Thymus (tissue), 11 donors: ENCODE results near the gene HIP1. TPM values are rescaled to one million over a fixed set of nuclear protein-coding genes. Genes with fewer than 3 reads are reported as not detected.
"Not testable (repeated sequence)": the region's sequence is repeated elsewhere in the genome, so short reads cannot be mapped to it uniquely, and the experiment has no call there.

Source experiments
- DNase-seq, 9 donors: peaks; one replicate each; pipeline ENCODE4 v3.0.0-alpha.2; 2013; ENCODE audit warnings: low spot score in 9 of 9, low read depth in 6 of 9, missing footprints in 1 of 9
- H3K27ac ChIP-seq, 2 donors: one replicate each; pipeline ENCODE4 v1.5.1; 2013; ENCODE audit warnings: control low read depth in 1 of 2, low read depth in 1 of 2, low read length in 1 of 2, mild to moderate bottlenecking in 1 of 2, moderate library complexity in 1 of 2
- H3K27me3 ChIP-seq, 2 donors: one replicate each; pipeline ENCODE4 v1.5.1; 2013; ENCODE audit warnings: low read length in 1 of 2; ENCODE audit not compliant: control insufficient read depth in 2 of 2, insufficient read depth in 1 of 2
- H3K36me3 ChIP-seq, 2 donors: one replicate each; pipeline ENCODE4 v1.5.1; 2013; ENCODE audit warnings: low read length in 1 of 2, mild to moderate bottlenecking in 1 of 2, moderate library complexity in 1 of 2; ENCODE audit not compliant: control insufficient read depth in 2 of 2, insufficient read depth in 2 of 2
- H3K4me1 ChIP-seq, 2 donors: one replicate each; pipeline ENCODE4 v1.5.1; 2013; ENCODE audit warnings: low read length in 2 of 2; ENCODE audit not compliant: control insufficient read depth in 2 of 2, insufficient read depth in 2 of 2
- H3K4me3 ChIP-seq, 2 donors: one replicate each; pipeline ENCODE4 v1.5.1; 2013; ENCODE audit warnings: low read length in 2 of 2, control low read depth in 1 of 2, mild to moderate bottlenecking in 1 of 2
- H3K9me3 ChIP-seq, 2 donors: one replicate each; pipeline ENCODE4 v1.5.1; 2013; ENCODE audit warnings: low read length in 1 of 2, mild to moderate bottlenecking in 1 of 2; ENCODE audit not compliant: control insufficient read depth in 2 of 2, insufficient read depth in 1 of 2
- WGBS: extraction: QIAGEN DNeasy Blood & Tissue Kit; methylation state at CpG from one replicate; pipeline ENCODE4 v1.1.7; 2013; 5-methylcytosine and 5-hydroxymethylcytosine counted together
- polyA plus RNA-seq: library from polyadenylated mRNA; stranded (reverse); fragments of 200-250 nt; gene quantifications from one replicate; pipeline ENCODE4 v1.2.3, GENCODE V29; 2013
- total RNA-seq: library from RNA; stranded (reverse); fragments of 120-200 nt; gene quantifications from one replicate; pipeline ENCODE4 v1.2.4, GENCODE V29; 2013
- donor health status: healthy.

The HIP1 gene
- total and polyA plus RNA-seq, 2 donors = 3.3 to 3.5 TPM

DNA sequence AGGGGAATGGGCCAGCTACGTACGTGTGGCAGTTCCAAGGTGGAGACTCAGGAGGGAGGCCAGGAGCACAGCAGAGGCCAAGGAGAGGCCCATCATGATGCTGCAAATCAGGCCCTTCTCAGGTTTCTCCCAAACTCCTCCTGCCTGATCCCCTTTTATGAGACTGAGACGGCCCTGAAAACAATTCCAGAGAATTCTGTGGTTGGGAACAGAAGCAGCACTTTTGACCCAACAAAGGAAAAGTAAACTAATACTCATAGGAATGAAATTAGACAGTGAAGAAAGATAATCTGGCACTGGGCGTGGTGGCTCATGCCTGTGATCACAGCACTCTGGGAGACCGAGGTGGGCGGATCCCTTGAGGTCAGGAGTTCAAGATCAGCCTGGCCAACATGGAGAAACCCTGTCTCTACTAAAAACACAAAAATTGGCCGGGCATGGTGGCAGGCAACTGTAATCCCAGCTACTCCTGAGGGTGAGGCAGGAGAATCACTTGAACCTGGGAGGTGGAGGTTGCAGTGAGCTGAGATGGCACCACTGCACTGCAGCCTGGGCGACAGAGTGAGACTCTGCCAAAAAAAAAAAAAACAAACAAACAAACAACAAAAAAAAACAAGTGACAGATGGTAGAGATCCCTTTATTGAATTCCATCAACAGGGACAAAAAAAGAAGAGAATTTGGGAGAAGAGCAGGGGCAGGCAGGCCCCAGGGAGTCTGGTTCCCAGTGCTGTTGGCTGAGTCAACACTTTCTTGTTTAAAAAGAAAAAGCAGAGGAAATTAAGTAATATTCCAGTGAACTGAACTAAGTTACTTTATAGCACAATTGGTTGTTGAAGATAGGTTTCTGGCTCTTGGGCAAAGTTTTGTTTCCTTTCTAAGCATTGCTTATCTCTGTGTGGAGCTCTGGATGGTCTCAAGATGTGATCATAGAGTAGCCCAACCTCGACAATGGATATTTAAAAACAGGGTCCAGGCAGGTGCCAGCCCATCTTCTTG lies 33.6 kb upstream of the HIP1 start, which contains the start of gene CCL26:
CCL26 (minus strand) TSS at position 131 of the 997 bp plus-strand sequence; CDS start at position 96, 35 bp downstream.
- Histone ChIP-seq H3K9me3 (no peaks in the 10 kb centered on the region), H3K4me1 (no peaks in the 10 kb centered on the region), H3K36me3 (no peaks in the 10 kb centered on the region), H3K27me3 (no peaks in the 10 kb centered on the region), H3K4me3 (no peak within 1 kb of the TSS), H3K27ac (no peak within 1 kb of the TSS)
- 84% methylated on average over 9 of the region's 9 CpGs for WGBS
- no peak for DNase-seq

DNA sequence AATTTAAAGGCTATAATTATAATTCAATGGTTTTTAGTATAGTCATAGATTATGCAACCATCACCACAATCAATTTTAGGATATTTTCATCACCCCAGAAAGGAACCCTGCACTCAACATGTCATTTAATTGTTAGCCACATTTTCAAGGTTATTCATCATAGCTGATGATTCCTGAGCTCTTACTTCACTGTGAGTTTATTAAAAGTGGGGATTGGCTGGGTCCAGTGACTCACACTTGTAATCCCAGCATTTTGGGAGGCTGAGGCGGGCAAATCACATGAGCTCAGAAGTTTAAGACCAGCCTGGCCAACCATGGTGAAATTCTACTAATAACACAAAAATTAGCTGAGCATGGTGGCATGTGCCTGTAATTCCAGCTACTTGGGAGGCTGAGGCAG lies 32.5 kb upstream of the HIP1 start:
- no peaks in the 10 kb centered on the region for H3K36me3 ChIP-seq
- H3K9me3 ChIP-seq = no peaks in the 10 kb centered on the region
- WGBS = 97% methylated on average over 1 of the region's 1 CpG
- no peak overlapping the region for H3K4me3 ChIP-seq
- no peaks in the 10 kb centered on the region for H3K27me3 ChIP-seq
- DNase-seq = no peak
- H3K27ac ChIP-seq = no peak overlapping the region
- H3K4me1 ChIP-seq = no peaks in the 10 kb centered on the region

DNA sequence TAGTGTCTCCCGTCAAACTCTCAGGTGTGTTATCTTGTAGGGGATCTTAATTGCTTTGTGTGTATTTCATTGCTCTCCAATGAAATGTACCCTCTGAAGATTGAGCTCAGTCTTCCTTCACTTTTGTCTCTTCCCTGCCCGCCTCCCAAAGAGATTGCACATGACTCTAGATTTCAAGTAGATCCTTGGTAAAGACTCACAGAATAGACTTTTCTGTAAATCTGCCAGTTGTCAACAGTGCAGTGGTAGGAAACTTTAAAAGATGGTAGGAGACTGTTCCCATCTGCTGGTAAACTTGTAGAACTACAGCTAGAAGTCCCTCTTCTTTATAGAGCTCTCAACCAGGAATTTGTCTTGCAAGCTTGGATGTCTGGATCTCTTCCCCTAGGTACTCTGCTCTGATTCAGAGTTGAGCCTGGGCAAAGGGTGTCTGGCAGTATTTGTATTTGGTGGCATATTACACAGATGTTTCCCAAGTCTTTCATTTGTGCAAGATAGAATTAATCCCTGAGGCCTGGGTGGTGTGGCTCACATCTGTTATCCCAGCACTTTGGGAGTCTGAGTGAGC lies 23.7 kb upstream of the HIP1 start:
- H3K27me3 ChIP-seq = no peaks in the 10 kb centered on the region
- H3K27ac ChIP-seq = no peak overlapping the region
- no peaks in the 10 kb centered on the region for H3K9me3 ChIP-seq
- 17% methylated on average over 2 of the region's 2 CpGs for WGBS
- no peaks in the 10 kb centered on the region for H3K36me3 ChIP-seq
- H3K4me1 ChIP-seq = no peaks in the 10 kb centered on the region
- H3K4me3 ChIP-seq = no peak overlapping the region
- DNase-seq = peak in 5 of 9 donors; percentile 11 to 44 (median 28)

DNA sequence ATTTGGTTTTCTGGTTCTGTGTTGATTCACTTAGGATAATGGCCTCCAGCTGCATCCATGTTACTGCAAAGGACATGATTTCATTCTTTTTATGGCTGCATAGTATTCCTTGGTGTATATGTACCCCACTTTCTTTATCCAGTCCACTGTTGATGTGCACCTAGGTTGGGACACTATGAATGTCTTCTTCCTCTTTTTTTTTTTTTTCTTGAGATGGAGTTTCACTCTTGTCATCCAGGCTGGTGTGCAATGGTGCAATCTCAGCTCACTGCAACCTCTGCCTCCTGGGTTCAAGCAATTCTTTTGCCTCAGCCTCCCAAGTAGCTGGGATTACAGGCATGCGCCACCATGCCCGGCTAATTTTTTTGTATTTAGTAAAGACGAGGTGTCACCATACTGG lies 23.1 kb upstream of the HIP1 start:
- not testable (repeated sequence) for H3K9me3 ChIP-seq, H3K27ac ChIP-seq, H3K4me1 ChIP-seq, H3K36me3 ChIP-seq, H3K27me3 ChIP-seq, DNase-seq, H3K4me3 ChIP-seq
- 97% methylated on average over 3 of the region's 3 CpGs for WGBS

DNA sequence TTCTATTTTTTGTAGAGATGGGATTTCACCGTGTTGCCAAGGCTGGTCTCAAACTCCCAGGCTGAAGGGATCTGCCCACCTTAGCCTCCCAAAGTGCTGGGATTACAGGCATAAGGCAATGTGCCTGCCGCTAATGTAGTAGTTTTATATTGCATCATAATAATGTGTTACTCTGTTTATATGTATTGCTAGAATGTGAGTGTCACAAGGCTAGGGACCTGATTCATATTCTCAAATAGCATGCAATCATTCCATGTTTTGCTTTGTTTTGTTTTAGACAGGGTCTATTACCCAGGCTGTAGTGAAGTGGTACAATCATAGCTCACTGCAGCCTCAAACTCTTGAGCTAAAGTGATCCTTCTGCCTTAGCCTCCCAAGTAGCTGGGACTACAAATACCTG lies 19.8 kb upstream of the HIP1 start:
- Histone ChIP-seq H3K36me3 (no peaks in the 10 kb centered on the region), H3K27ac (no peak overlapping the region), H3K4me3 (no peak overlapping the region), H3K9me3 (no peaks in the 10 kb centered on the region), H3K27me3 (no peaks in the 10 kb centered on the region), H3K4me1 (no peaks in the 10 kb centered on the region)
- no peak for DNase-seq
- 93% methylated on average over 2 of the region's 2 CpGs for WGBS

DNA sequence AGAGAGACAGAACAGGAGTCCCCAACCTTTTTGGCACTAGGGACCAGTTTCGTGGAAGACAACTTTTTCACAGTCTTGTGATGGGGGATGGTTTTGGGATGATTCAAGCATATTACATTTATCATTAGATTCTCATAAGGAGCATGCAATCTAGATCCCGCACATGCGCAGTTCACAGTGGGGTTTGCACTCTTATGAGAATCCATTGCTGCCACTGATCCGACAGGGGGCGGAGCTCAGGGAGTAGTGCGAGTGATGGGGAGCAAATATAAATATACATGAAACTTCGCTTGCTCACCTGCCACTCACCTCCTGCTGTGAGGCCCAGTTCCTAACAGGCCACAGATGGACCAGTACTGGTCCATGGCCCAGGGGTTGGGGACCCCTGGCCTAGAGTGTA lies 19.1 kb upstream of the HIP1 start:
- WGBS = 97% methylated on average over 7 of the region's 7 CpGs
- H3K27me3 ChIP-seq = no peaks in the 10 kb centered on the region
- no peak for DNase-seq
- H3K4me1 ChIP-seq = no peaks in the 10 kb centered on the region
- no peaks in the 10 kb centered on the region for H3K36me3 ChIP-seq
- no peaks in the 10 kb centered on the region for H3K9me3 ChIP-seq
- no peak overlapping the region for H3K4me3 ChIP-seq
- no peak overlapping the region for H3K27ac ChIP-seq

DNA sequence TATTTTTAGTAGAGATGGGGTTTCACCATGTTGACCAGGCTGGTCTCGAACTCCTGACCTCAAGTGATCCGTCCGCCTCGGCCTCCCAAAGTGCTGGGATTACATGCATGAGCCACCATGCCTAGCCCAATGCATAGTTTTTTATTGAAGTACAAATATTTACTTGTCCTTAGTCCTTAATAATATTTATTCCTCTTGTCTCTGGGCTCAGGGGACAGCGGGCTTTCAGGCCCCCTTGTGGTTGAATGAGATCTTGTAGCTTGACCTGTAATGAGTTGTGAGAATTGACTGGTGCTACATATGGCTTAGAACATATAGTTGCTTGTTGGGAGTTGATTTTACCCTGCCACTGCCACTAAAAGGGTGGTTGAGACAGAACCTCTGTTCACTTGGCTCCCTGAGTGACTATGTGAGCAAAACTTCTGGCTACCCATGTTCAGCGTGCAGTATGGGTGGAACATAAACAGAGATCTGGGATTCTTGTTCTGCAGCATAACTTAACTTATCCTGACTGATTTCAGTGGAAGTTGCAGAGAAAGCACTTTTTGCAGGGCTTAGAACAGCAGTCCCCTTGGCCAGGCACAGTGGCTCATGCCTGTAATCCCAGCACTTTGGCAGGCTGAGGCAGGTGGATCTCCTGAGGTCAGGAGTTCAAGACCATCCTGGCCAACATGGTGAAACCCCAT lies 18.4 kb upstream of the HIP1 start:
- Histone ChIP-seq H3K36me3 (no peaks in the 10 kb centered on the region), H3K27ac (no peak overlapping the region), H3K27me3 (no peaks in the 10 kb centered on the region), H3K4me1 (no peaks in the 10 kb centered on the region), H3K9me3 (no peaks in the 10 kb centered on the region), H3K4me3 (no peak overlapping the region)
- WGBS = 83% methylated on average over 6 of the region's 6 CpGs
- no peak for DNase-seq

DNA sequence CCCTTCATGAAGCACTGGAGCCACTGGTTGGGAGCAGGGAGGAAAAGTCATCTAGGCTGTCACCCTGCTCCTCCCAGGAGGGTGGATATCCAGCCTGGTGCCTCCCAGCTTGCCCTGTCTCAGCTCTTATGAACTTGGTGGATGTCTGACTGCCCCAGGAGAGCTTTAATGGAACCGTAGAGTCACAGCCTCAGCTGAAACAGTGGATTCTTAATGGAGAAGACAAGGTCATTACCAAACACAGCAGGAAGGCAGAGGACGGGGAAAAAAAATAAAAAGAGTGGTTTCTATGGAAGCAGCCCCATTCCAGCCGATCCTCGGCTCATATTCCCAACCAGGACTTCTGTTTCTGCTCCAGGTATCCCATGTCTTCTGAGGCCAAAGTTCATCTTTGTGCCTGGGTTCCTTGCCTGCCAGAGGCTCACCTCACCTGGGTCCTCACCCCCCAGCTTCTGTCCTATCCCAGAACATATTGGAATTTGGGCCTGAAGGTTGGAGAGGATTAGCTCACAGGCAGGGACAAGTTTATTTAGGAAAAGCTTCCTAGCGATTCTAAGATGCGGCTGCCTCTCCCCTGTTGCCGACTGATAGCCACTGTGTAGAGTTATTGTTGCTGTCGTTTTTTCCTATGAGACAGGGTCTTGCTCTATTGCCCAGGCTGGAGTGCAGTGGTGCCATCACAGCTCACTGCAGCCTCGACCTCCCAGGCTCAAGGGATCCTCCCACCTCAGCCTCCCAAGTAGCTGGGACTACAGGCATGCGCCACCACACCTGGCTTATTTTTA lies 17.7 kb upstream of the HIP1 start:
- 95% methylated on average over 10 of the region's 10 CpGs for WGBS
- DNase-seq = no peak
- Histone ChIP-seq H3K27ac (no peak overlapping the region), H3K4me1 (no peaks in the 10 kb centered on the region), H3K36me3 (no peaks in the 10 kb centered on the region), H3K27me3 (no peaks in the 10 kb centered on the region), H3K4me3 (no peak overlapping the region), H3K9me3 (no peaks in the 10 kb centered on the region)
